ENCODE results near the gene HNRNPF. TPM values are rescaled to one million over a fixed set of nuclear protein-coding genes. Genes with fewer than 3 reads are reported as not detected.

HNRNPF gene
- total and polyA plus RNA-seq, 2 of the 8 experiments (the other 6 are each of a cell fraction or from before 2014, with no cell fraction given) = 209 to 389 TPM

DNA sequence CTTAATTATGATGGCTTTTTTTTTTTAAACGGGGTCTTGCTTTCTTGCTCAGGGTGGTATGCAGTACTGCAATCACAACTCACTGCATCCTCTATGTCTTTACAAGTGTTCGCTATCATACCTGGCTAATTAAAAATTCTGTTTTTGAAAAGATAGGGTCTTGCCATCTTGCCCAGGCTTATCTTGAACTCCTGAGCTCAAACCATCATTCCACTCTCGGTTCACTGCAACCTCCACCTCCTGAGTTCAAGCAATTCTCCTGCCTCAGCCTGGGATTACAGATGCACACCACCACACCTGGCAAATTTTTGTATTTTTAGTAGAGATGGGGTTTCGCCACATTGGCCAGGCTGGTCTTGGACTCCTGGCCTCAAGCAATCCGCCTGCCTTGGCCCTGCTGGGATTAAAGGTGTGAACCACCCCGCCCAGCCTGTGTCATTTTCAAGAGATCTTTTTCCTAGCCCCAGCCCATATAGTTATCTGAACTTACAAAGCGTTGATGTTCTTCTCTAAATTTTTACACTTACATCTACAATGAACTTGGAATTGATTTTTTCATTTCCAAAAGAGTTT lies 6.0 kb downstream of the HNRNPF start:
- Histone ChIP-seq H3K27ac (ENCODE audit: low read depth, low read length) (no peak overlapping the region), H2AFZ (ENCODE audit: low read length) (no peak overlapping the region)
- 87% methylated on average over 7 of the region's 7 CpGs; no CpG with 5 or more reads in 1 of the 2 experiments for WGBS, 2 experiments (ENCODE audit: extremely low coverage in 1 of 2, insufficient coverage in 1 of 2, insufficient read length in 1 of 2, insufficient replicate concordance in 2 of 2, low coverage in 1 of 2, low lambda C conversion rate in 2 of 2, missing lambda C conversion rate in 1 of 2)

More for the DNA sequence above, 6.0 kb downstream of the HNRNPF start:
- Histone ChIP-seq H3K4me3 (ENCODE audit: extremely low read depth in 1 of 4, insufficient read depth in 2 of 4, low read depth in 3 of 4, low read length in 4 of 4) (peak overlapping the region in 1 of 4 experiments; percentile 37; a peak in 1 of 8 replicates), H4K20me1 (replicated peaks in 1 of 2; ENCODE audit: control insufficient read depth in 1 of 2, insufficient read depth in 2 of 2, low read length in 2 of 2) (peaks cover 14 to 22% of the 10 kb centered on the region in 2 experiments), H2BK20ac (ENCODE audit: low read length) (no peak overlapping the region), H4K5ac (ENCODE audit: insufficient read length, low read depth, low read length) (no peak overlapping the region), H3K9ac (replicated peaks in 1 of 4; ENCODE audit: extremely low read depth in 1 of 4, low read depth in 3 of 4, low read length in 3 of 4) (no peak overlapping the region), H3K27me3 (replicated peaks in 1 of 4; ENCODE audit: control insufficient read depth in 3 of 4, extremely low read depth in 1 of 4, insufficient read depth in 3 of 4, low read length in 3 of 4) (no peaks in the 10 kb centered on the region), H4K8ac (ENCODE audit: extremely low read depth, insufficient read depth, low read length) (no peak overlapping the region), H3K4ac (replicated peaks; ENCODE audit: insufficient read length, low read depth, low read length) (no peak overlapping the region), H3K79me1 (ENCODE audit: low read depth, low read length) (no peaks in the 10 kb centered on the region; the same call in 1 of the 2 replicates), H2AK5ac (ENCODE audit: low read depth, low read length) (no peak overlapping the region), H2BK12ac (ENCODE audit: low read depth, low read length) (no peak overlapping the region), H3K18ac (ENCODE audit: extremely low read depth, low read length) (no peak overlapping the region), H3K9me3 (ENCODE audit: insufficient read depth in 2 of 2, low read depth in 1 of 2, low read length in 1 of 2) (no peaks in the 10 kb centered on the region), H3K56ac (replicated peaks; ENCODE audit: insufficient read length, low read depth, low read length) (no peak overlapping the region), H2BK15ac (ENCODE audit: low read length) (no peak overlapping the region), H3K4me1 (replicated peaks in 1 of 4; ENCODE audit: control insufficient read depth in 3 of 4, insufficient read depth in 4 of 4, low read length in 3 of 4) (peaks cover 1 to 16% (median 15%) of the 10 kb centered on the region in 4 experiments), H3K36me3 (ENCODE audit: control insufficient read depth in 2 of 4, insufficient read depth in 4 of 4, low read length in 3 of 4) (peaks cover 0 to 4% (median 1%) of the 10 kb centered on the region in 4 experiments; a peak in 2 of 8 replicates), H2BK5ac (ENCODE audit: low read depth, low read length) (no peak overlapping the region), H3K23me2 (ENCODE audit: low read depth, low read length) (peaks cover 6% of the 10 kb centered on the region), H3K79me2 (ENCODE audit: control insufficient read depth in 1 of 2, insufficient read depth in 2 of 2, low read length in 2 of 2) (peaks cover 72 to 100% of the 10 kb centered on the region in 2 experiments), H3K14ac (ENCODE audit: insufficient read length) (no peak overlapping the region), H2BK120ac (replicated peaks; ENCODE audit: low read depth, low read length) (no peak overlapping the region), H3K23ac (ENCODE audit: insufficient read length) (no peak overlapping the region), H3K4me2 (ENCODE audit: insufficient read depth in 1 of 2, low read depth in 2 of 2, low read length in 2 of 2) (peak overlapping the region in 1 of 2 experiments; percentile 29; a peak in 1 of 4 replicates), H4K91ac (replicated peaks; ENCODE audit: insufficient read length, low read length) (no peak overlapping the region)
- ChIA-PET POLR2A (ENCODE audit: partially characterized antibody) (interaction anchor here (1.0 to 1.5 kb wide), 4 partner anchors 7 to 58 kb away, joined by 3 to 5 read pairs (median 4); no protein-coding TSS in a partner anchor), CTCF (ENCODE audit: partially characterized antibody) (interaction anchor here (1.4 kb wide), 1 partner anchor 20 kb away, joined by 4 read pairs; no protein-coding TSS in a partner anchor)
- no peak for FAIRE-seq
- no peak for TF ChIP-seq RFX5 (IDR thresholded peaks at IDR 0.05; ENCODE audit: borderline replicate concordance, low read depth, low read length)
- 0 out of 2 replicates have a peak, but pooled peaks have one; percentile 20 for TF ChIP-seq POLR2AphosphoS5 (IDR thresholded peaks at IDR 0.05; ENCODE audit: low read depth, low read length)
- DNase-seq (ENCODE audit: low read depth in 1 of 2, low spot score in 2 of 2) = no peak

All from H1 (cell line).